ENCODE results near the gene PRKACB.
A peak's percentile ranks its signal among the peaks of the same experiment; 100 is the strongest.

Gene PRKACB

DNA sequence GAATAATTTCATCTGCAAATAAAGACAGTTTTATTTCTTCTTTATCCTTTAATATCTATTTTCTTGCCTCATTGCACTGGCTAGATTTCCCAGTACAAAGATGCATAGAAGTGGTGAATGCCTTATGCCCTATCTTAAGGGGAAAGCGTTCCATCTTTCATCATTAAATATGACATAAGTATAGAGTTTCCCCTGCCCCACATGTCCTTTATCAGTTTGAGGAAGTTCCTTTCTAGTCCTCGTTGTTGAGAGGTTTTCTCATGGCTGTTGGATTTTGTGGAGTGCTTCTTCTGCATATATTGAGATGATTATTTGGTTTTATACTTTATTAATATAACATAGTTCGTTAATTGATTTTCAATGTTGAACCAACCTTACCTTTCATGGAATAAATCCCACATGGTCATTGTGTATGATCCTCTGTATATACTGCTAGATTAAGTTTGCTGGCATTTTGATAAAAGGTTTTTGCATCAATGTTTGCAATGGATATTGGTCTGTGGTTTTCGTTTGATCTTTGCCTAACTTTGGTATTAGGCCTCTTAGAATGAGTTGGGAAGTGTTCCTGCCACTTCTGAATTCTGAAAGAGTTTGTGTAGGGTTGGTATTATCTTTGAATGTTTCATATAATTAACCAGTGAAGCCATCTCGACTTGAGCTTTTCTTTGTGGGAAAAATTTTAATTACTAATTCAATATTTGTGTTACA is 15.6 kb downstream of the PRKACB start:
- DNase-seq, result no peak
- peaks cover 27% of the 10 kb centered on the region for H4K20me1 ChIP-seq (ENCODE audit: insufficient read depth, low read length)
- peak overlapping the region; percentile 40; the same call in 1 of the 2 replicates for H3K4me2 ChIP-seq (ENCODE audit: insufficient read depth, low read length)
- no peak overlapping the region for H2AFZ ChIP-seq (ENCODE audit: low read depth, low read length)
- peaks cover 99% of the 10 kb centered on the region for H3K79me2 ChIP-seq (ENCODE audit: insufficient read depth, low read length)
- H3K9ac ChIP-seq (ENCODE audit: low read depth, low read length), result no peak overlapping the region
- peaks cover 27% of the 10 kb centered on the region for H3K4me1 ChIP-seq (ENCODE audit: insufficient read depth, low read length)
- H3K4me3 ChIP-seq (ENCODE audit: low read depth in 1 of 2, low read length in 2 of 2), result no peak overlapping the region
- TF ChIP-seq, protein P1, sequence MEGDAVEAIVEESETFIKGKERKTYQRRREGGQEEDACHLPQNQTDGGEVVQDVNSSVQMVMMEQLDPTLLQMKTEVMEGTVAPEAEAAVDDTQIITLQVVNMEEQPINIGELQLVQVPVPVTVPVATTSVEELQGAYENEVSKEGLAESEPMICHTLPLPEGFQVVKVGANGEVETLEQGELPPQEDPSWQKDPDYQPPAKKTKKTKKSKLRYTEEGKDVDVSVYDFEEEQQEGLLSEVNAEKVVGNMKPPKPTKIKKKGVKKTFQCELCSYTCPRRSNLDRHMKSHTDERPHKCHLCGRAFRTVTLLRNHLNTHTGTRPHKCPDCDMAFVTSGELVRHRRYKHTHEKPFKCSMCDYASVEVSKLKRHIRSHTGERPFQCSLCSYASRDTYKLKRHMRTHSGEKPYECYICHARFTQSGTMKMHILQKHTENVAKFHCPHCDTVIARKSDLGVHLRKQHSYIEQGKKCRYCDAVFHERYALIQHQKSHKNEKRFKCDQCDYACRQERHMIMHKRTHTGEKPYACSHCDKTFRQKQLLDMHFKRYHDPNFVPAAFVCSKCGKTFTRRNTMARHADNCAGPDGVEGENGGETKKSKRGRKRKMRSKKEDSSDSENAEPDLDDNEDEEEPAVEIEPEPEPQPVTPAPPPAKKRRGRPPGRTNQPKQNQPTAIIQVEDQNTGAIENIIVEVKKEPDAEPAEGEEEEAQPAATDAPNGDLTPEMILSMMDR (IDR thresholded peaks at IDR 0.05; ENCODE audit: borderline replicate concordance, extremely low read depth, low read length, poor library complexity, severe bottlenecking), result no peak
- TF ChIP-seq EZH2 (IDR thresholded peaks at IDR 0.05; ENCODE audit: borderline replicate concordance, low read depth, low read length, severe bottlenecking), result no peak
- H3K27ac ChIP-seq (ENCODE audit: low read length), result no peak overlapping the region
- H3K9me3 ChIP-seq (ENCODE audit: insufficient read depth, low read length, severe bottlenecking), result no peaks in the 10 kb centered on the region
- H3K27me3 ChIP-seq (ENCODE audit: insufficient read depth, low read length, poor library complexity), result no peaks in the 10 kb centered on the region
- ATAC-seq (ENCODE audit: insufficient read depth, low read depth), result peak; percentile 79
- H3K36me3 ChIP-seq (ENCODE audit: insufficient read depth, low read length), result peaks cover 4% of the 10 kb centered on the region; the same call in 1 of the 2 replicates

DNA sequence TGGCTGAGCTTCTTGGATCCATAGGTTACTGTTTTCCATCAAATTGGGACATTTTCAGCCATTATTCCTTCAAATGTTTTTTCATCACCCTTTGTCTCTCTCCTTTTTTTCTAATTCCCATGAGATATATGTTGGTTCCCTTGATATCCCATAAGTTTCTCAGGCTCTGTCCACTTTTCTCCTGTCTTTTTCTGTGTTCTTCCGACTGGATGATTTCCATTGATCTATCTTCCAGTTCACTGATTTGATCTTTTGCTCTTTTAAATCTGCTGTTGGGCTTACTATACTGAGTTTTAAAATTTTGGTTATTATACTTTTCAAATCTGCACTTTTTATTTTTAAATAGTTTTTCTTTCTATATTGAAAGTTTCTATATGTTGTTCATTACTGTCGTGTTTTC is 18.2 kb downstream of the PRKACB start:
- DNase-seq, result no peak
- no peak overlapping the region for H3K4me2 ChIP-seq (ENCODE audit: insufficient read depth, low read length)
- ATAC-seq (ENCODE audit: insufficient read depth, low read depth), result no peak

DNA sequence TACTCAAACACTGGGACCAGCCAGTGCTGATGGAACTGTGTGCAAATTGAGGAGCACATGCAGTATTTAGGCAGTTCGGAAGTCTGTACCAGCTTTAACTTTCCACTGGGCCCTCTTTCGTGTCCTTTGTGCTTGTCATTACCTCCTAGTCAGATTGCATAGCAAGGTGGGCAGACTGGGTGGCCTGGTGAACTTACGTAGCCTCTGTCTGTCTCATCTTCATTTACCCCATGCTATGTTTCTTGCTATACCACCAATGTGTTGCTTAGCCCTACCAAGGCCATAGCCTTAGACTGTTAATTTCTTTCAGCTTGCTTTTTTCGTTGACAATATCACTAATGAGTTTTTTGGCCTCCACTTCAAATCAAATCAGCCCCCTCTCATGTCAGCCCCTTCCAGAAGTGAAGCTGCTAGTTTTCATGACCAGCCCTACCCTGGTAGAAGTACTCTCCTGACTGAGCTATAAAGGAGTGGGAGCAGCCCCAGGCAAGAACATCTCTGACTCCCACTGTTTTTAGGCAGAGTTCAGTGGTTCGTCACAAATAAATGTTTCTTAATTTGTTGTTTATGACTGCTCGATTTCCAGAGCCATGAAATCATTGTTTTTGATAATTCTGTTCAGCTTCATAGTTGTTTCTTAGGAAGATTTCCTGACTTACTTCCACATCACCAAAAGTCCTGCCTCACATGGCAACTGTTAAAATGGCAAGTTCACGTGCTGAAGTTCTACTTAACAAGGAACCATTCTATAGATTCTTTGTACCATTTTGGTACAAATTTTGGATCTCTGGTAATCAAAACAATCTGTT is 19.3 kb downstream of the PRKACB start:
- Histone ChIP-seq H4K20me1 (ENCODE audit: insufficient read depth, low read length) (peaks cover 26% of the 10 kb centered on the region), H3K36me3 (ENCODE audit: insufficient read depth, low read length) (peaks cover 4% of the 10 kb centered on the region; the same call in 1 of the 2 replicates), H2AFZ (ENCODE audit: low read depth, low read length) (no peak overlapping the region), H3K4me1 (ENCODE audit: insufficient read depth, low read length) (peaks cover 35% of the 10 kb centered on the region), H3K4me2 (ENCODE audit: insufficient read depth, low read length) (no peak overlapping the region), H3K9me3 (ENCODE audit: insufficient read depth, low read length, severe bottlenecking) (no peaks in the 10 kb centered on the region), H3K9ac (ENCODE audit: low read depth, low read length) (no peak overlapping the region), H3K4me3 (ENCODE audit: low read depth in 1 of 2, low read length in 2 of 2) (no peak overlapping the region), H3K27me3 (ENCODE audit: insufficient read depth, low read length, poor library complexity) (no peaks in the 10 kb centered on the region), H3K79me2 (ENCODE audit: insufficient read depth, low read length) (peaks cover 99% of the 10 kb centered on the region), H3K27ac (ENCODE audit: low read length) (no peak overlapping the region)
- DNase-seq, result no peak
- no peak for TF ChIP-seq EZH2 (IDR thresholded peaks at IDR 0.05; ENCODE audit: borderline replicate concordance, low read depth, low read length, severe bottlenecking)
- TF ChIP-seq, protein P1 (IDR thresholded peaks at IDR 0.05; ENCODE audit: borderline replicate concordance, extremely low read depth, low read length, poor library complexity, severe bottlenecking), result no peak
- ATAC-seq (ENCODE audit: insufficient read depth, low read depth), result no peak

More for the DNA sequence above, 18.2 kb downstream of the PRKACB start:
- Histone ChIP-seq H4K20me1 (ENCODE audit: insufficient read depth, low read length) (peaks cover 30% of the 10 kb centered on the region), H3K79me2 (ENCODE audit: insufficient read depth, low read length) (peaks cover 99% of the 10 kb centered on the region), H3K36me3 (ENCODE audit: insufficient read depth, low read length) (peaks cover 4% of the 10 kb centered on the region; the same call in 1 of the 2 replicates), H3K4me1 (ENCODE audit: insufficient read depth, low read length) (peaks cover 35% of the 10 kb centered on the region), H3K4me3 (ENCODE audit: low read depth in 1 of 2, low read length in 2 of 2) (no peak overlapping the region), H3K27ac (ENCODE audit: low read length) (no peak overlapping the region), H3K9ac (ENCODE audit: low read depth, low read length) (no peak overlapping the region), H3K9me3 (ENCODE audit: insufficient read depth, low read length, severe bottlenecking) (no peaks in the 10 kb centered on the region), H3K27me3 (ENCODE audit: insufficient read depth, low read length, poor library complexity) (no peaks in the 10 kb centered on the region), H2AFZ (ENCODE audit: low read depth, low read length) (no peak overlapping the region)
- no peak for TF ChIP-seq EZH2 (IDR thresholded peaks at IDR 0.05; ENCODE audit: borderline replicate concordance, low read depth, low read length, severe bottlenecking)
- TF ChIP-seq, protein P1 (IDR thresholded peaks at IDR 0.05; ENCODE audit: borderline replicate concordance, extremely low read depth, low read length, poor library complexity, severe bottlenecking), result no peak

All from DND-41 (cell line).